NCI-H345 treated with DMSO at 0.1 percent for 48 hours (cell line): ENCODE data around the gene SALL4.
"Not testable (repeated sequence)": the region's sequence is repeated elsewhere in the genome, so short reads cannot be mapped to it uniquely, and the experiment has no call there.

Source experiments
- DNase-seq: peaks from one replicate; lab custom pipeline; 2025; ENCODE audit not compliant: unreplicated experiment; lab: John Stamatoyannopoulos, UW

The SALL4 gene

GRCh38 chr20:51739722-51740249 lies 62.5 kb downstream of the SALL4 start:
- DNase-seq, result no peak

DNA sequence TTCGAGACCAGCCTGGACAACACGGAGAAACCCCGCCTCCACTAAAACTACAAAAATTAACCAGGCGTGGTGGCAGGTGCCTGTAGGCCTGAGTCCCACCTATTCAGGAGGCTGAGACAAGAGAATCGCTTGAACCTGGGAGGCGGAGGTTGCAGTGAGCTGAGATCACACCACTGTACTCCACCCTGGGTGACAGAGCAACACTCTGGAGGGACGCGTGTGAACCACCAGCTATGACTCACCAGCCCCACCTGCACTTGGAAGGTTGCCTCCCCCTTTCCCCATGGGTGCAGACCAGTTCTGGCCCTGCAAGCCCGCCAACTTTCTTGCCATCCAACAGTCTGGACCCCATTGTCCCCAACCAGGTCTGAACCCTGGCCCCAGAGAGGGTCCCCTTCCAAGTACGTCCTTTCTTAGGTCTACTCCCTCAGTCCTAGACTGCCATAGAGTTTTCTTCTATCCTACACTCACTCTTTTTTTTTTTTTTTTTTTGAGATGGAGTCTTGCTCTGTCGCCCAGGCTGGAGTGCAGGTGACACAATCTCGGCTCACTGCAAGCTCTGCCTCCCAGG lies 63.4 kb downstream of the SALL4 start:
- DNase-seq, result no peak

GRCh38 chr20:51738261-51738660 lies 64.1 kb downstream of the SALL4 start:
- DNase-seq, result not testable (repeated sequence)

DNA sequence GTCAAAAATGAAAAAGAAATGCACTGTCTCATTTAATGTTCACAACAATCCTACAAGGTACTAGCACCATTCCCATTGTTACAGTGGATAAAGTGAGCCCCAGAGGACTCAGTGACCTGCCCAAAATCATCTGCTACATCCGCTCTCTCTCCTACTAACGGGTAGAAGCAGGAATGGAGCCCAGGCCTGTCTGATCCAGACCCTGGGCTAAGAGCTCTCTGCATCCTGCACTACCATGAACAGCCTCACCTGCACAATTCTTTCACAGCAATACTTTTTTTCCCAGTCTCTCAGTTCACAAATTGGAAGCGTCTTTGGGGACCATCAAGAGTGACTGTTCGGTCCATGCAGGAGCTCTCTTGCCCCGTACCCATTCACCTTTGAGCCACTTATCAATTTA lies 65.4 kb downstream of the SALL4 start:
- no peak for DNase-seq

- no peak for DNase-seq
Observed at GRCh38 chr20:51735728-51736600, 66.4 kb downstream of the SALL4 start.

- no peak for DNase-seq
Observed at GRCh38 chr20:51734876-51735720, 67.2 kb downstream of the SALL4 start.

- DNase-seq, result no peak
Observed at GRCh38 chr20:51733070-51733469, 69.3 kb downstream of the SALL4 start.
